ENCODE measurements around the gene WFS1.

- no peak for TF ChIP-seq CTCF (IDR thresholded peaks at IDR 0.05; ENCODE audit: low read length)
- TF ChIP-seq EZH2 (optimal IDR thresholded peaks at IDR 0.05; ENCODE audit: low read depth, low read length): no peak
Observed at GRCh38 chr4:6287017-6287788, 17.6 kb downstream of the WFS1 start.
